Muscle of back (tissue), 11 donors: Measurements from ENCODE around the gene GTF3C5. TPM values are rescaled to one million over a fixed set of nuclear protein-coding genes. Genes with fewer than 3 reads are reported as not detected.

Experiments
- DNase-seq, 3 donors: peaks; one replicate each; pipeline versions ENCODE4 v3.0.0 to v3.0.0-alpha.2; 2013
- polyA plus RNA-seq, 10 donors: library from polyadenylated mRNA; unstranded; fragments of 120-200 nt; gene quantifications; one replicate each; pipeline ENCODE4 v1.2.1, GENCODE V29; 2013; ENCODE audit not compliant: insufficient read length in 10 of 10

Gene GTF3C5
- polyA plus RNA-seq, 10 donors, result 34.4 to 55.4 (median 46.3) TPM

DNA sequence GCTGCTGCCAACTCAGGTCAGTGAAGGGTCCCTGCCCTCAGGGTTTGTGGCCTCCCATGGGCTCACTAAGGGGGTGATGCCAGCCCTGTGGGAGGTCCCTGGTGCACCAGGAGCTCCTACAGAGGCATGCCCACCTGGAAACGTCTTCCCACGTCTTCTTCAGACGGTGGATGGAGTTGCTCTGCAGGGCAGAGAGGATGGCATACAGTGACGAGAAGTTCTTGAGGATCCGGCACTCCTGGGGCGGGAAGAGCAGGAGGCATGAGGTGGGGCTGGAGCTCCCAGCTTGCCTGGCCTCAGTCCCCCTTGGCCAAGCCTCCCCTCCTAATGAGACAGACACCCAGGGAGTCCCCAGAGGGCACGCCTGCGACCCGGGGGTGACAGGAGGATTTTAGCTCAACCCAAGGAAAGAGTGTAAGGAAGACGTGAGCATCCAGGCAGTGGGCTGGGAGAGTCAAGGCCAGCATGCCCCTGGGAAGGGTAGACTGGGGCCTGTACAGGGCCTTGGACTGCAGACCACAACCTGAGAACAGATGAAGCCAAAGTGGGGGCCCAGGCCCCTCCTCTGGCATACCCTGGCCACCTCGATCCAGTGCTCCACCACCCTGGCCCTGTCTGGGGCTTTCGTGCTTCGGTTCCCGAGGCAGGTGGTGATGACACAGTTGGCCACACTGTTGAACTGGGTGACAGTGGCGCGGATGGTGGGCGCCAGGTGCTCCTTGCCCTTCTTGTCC lies 75.9 kb downstream of the GTF3C5 start:
- no peak for DNase-seq

DNA sequence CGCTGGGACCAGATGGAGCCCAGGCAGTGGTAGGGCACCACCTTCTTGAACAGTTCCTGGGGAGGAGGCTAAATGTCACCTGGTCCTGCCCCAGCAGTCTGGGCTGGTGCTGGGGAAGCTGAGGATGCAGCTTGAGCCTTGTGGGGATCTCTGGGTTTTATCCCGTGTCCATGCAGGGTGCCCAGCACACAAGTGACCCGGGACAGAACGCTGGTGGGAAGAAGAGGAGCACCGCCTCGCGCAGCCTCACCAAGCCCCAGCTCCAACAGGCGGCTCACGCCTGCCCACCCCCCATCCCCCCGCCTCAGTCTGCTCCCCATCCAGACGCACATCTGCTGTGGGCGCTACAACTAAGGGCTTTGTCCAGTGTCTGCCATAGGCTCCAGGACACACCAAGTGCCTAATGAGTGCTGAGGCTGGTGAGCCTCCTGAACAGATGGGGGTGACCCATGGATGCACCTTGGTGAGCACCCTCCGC lies 76.5 kb downstream of the GTF3C5 start:
- DNase-seq, result no peak

Other genes starting within 250 kb of the GTF3C5 start
- 1 to 10 TPM in 1 of 10 donors, under 1 TPM in 9; 0.31 to 1.2 (median 0.48) TPM for gene AK8, start 152.7 kb upstream of the GTF3C5 start, polyA plus RNA-seq
- 1 to 10 TPM; 2.0 to 4.0 (median 2.7) TPM for gene SPACA9, start 152.1 kb upstream of the GTF3C5 start, polyA plus RNA-seq
- gene TSC1, start 86.4 kb upstream of the GTF3C5 start, polyA plus RNA-seq, result 10 to 100 TPM; 22.9 to 41.6 (median 29.4) TPM
- gene GFI1B, start 52.3 kb upstream of the GTF3C5 start, polyA plus RNA-seq, result under 1 TPM; 0.24 to 0.69 (median 0.54) TPM
- 1 to 10 TPM; 1.1 to 2.4 (median 1.6) TPM for gene CEL, start 31.0 kb downstream of the GTF3C5 start, polyA plus RNA-seq
- 10 to 100 TPM; 39.8 to 59.2 (median 47.4) TPM for gene RALGDS, start 90.2 kb downstream of the GTF3C5 start, polyA plus RNA-seq
- 1 to 10 TPM; 2.5 to 5.9 (median 3.9) TPM for gene GBGT1, start 132.9 kb downstream of the GTF3C5 start, polyA plus RNA-seq
- not detected for gene OBP2B, start 178.3 kb downstream of the GTF3C5 start, polyA plus RNA-seq
- gene ABO, start 244.2 kb downstream of the GTF3C5 start, polyA plus RNA-seq, result 1 to 10 TPM in 8 of 10 donors, under 1 TPM in 2; 0.31 to 4.5 (median 1.9) TPM